ENCODE measurements around the gene PIGV.

GRCh38 chr1:26814377-26814776 is 26.6 kb downstream of the PIGV start:
- no peak for TF ChIP-seq CTCF (conservative IDR thresholded peaks at IDR 0.05; ENCODE audit: low read length)
- TF ChIP-seq EZH2phosphoT487 (IDR thresholded peaks at IDR 0.05; ENCODE audit: borderline replicate concordance, low read depth, low read length) = no peak
